HEK293 (cell line): ENCODE measurements around the gene SH2D1B.

ENCODE experiments used
- CTCF ChIP-seq: fragments of 450-650 bp; formaldehyde crosslinking; IDR thresholded peaks from 2 replicates; pipeline ENCODE4 v1.5.1; 2016; ENCODE audit warnings: missing biosample characterization, missing genetic modification characterization
- ELK4 ChIP-seq: IDR thresholded peaks from 2 replicates; pipeline ENCODE4 v1.6.1; 2011; ENCODE audit warnings: mild to moderate bottlenecking, low read depth, low read length, borderline replicate concordance
- SETDB1 ChIP-seq: IDR thresholded peaks from one replicate; pipeline ENCODE4 v1.6.1; 2017; ENCODE audit warnings: mild to moderate bottlenecking, low read length, moderate library complexity, mixed read lengths; ENCODE audit not compliant: insufficient read length
- SP2 ChIP-seq: fragments of 450-650 bp; formaldehyde crosslinking; IDR thresholded peaks from 2 replicates; pipeline ENCODE4 v1.5.1; 2016; ENCODE audit warnings: missing biosample characterization, missing genetic modification characterization
- YY1 ChIP-seq: fragments of 450-650 bp; formaldehyde crosslinking; IDR thresholded peaks from 2 replicates; pipeline ENCODE4 v1.5.1; 2018; ENCODE audit warnings: missing biosample characterization, missing genetic modification characterization
- ZBTB26 ChIP-seq: fragments of 450-650 bp; formaldehyde crosslinking; optimal IDR thresholded peaks from 2 replicates; pipeline ENCODE3; 2016; ENCODE audit warnings: missing biosample characterization, mild to moderate bottlenecking, missing genetic modification characterization
- ZBTB8A ChIP-seq: fragments of 450-650 bp; formaldehyde crosslinking; IDR thresholded peaks from 2 replicates; pipeline ENCODE4 v1.5.1; 2016; ENCODE audit warnings: missing biosample characterization, missing genetic modification characterization
- ZNF157 ChIP-seq: fragments of 450-650 bp; formaldehyde crosslinking; IDR thresholded peaks from 2 replicates; pipeline ENCODE4 v1.5.1; 2016; ENCODE audit warnings: missing biosample characterization, missing genetic modification characterization
- ZNF629 ChIP-seq: fragments of 450-650 bp; formaldehyde crosslinking; IDR thresholded peaks from 2 replicates; pipeline ENCODE4 v1.5.1; 2017; ENCODE audit warnings: missing biosample characterization, missing genetic modification characterization
- ZNF692 ChIP-seq: fragments of 450-650 bp; formaldehyde crosslinking; IDR thresholded peaks from 2 replicates; pipeline ENCODE4 v1.5.1; 2016; ENCODE audit warnings: missing biosample characterization, missing genetic modification characterization
- ZNF777 ChIP-seq: fragments of 450-650 bp; formaldehyde crosslinking; IDR thresholded peaks from 2 replicates; pipeline ENCODE4 v1.5.1; 2017; ENCODE audit warnings: missing biosample characterization, missing genetic modification characterization, borderline replicate concordance

- TF ChIP-seq ZBTB26, result no peak
- TF ChIP-seq ZNF692, result no peak
- no peak for TF ChIP-seq CTCF (tag by site-specific recombination)
- no peak for TF ChIP-seq SP2 (tag by site-specific recombination)
- no peak for TF ChIP-seq ELK4
- no peak for TF ChIP-seq ZNF777
- no peak for TF ChIP-seq ZNF629
- no peak for TF ChIP-seq ZNF157 (tag by site-specific recombination)
- TF ChIP-seq ZBTB8A (tag by site-specific recombination), result no peak
- TF ChIP-seq SETDB1, result no peak
- TF ChIP-seq YY1 (tag by site-specific recombination), result no peak
Measured at GRCh38 chr1:162383091-162383490, 28.8 kb downstream of the SH2D1B start.
